GM23248 (cell line): ENCODE measurements around the gene CSRP1. TPM values are rescaled to one million over a fixed set of nuclear protein-coding genes. Genes with fewer than 3 reads are reported as not detected.

Experiments used
- DNase-seq: peaks from one replicate; pipeline ENCODE4 v3.0.0-alpha.2; 2015
- H2AFZ ChIP-seq: fragments of 200-600 bp; sonication (generic); 2 replicates; pipeline ENCODE4 v1.6.1; 2016; ENCODE audit warnings: antibody characterized with exemption
- H3F3A ChIP-seq: fragments of 200-600 bp; sonication (generic); 2 replicates; pipeline ENCODE4 v1.6.1; 2016; ENCODE audit warnings: mild to moderate bottlenecking, antibody characterized with exemption, mixed run types; ENCODE audit not compliant: insufficient read depth
- H3K27ac ChIP-seq: fragments of 200-600 bp; sonication (generic); 2 replicates; pipeline ENCODE4 v1.5.1; 2016; ENCODE audit warnings: mild to moderate bottlenecking
- H3K27me3 ChIP-seq: fragments of 200-600 bp; sonication (generic); replicated peaks from 2 replicates; pipeline ENCODE4 v1.6.1; 2016; ENCODE audit warnings: mild to moderate bottlenecking; ENCODE audit not compliant: insufficient read depth
- H3K36me3 ChIP-seq: fragments of 200-600 bp; sonication (generic); 2 replicates; pipeline ENCODE4 v1.6.1; 2016; ENCODE audit warnings: low read depth, mild to moderate bottlenecking
- H3K4me1 ChIP-seq: fragments of 200-600 bp; sonication (generic); 2 replicates; pipeline ENCODE4 v1.6.1; 2016; ENCODE audit warnings: mild to moderate bottlenecking; ENCODE audit not compliant: insufficient read depth
- H3K4me2 ChIP-seq: fragments of 200-600 bp; sonication (generic); one replicate; pipeline ENCODE4 v1.6.1; 2016; ENCODE audit warnings: mild to moderate bottlenecking; ENCODE audit not compliant: unreplicated experiment
- H3K4me3 ChIP-seq: fragments of 200-600 bp; sonication (generic); 2 replicates; pipeline ENCODE4 v1.5.1; 2016; ENCODE audit warnings: mild to moderate bottlenecking
- H3K79me2 ChIP-seq: fragments of 200-600 bp; sonication (generic); 2 replicates; pipeline ENCODE4 v1.6.1; 2016; ENCODE audit warnings: mild to moderate bottlenecking; ENCODE audit not compliant: insufficient read depth
- H3K9ac ChIP-seq: fragments of 200-600 bp; sonication (generic); 2 replicates; pipeline ENCODE4 v1.6.1; 2016; ENCODE audit warnings: mild to moderate bottlenecking
- H3K9me2 ChIP-seq: fragments of 200-600 bp; sonication (generic); 2 replicates; pipeline ENCODE4 v1.6.1; 2016; ENCODE audit warnings: mixed run types, mild to moderate bottlenecking, moderate library complexity; ENCODE audit not compliant: insufficient read depth
- H3K9me3 ChIP-seq: fragments of 200-600 bp; sonication (generic); one replicate; pipeline ENCODE4 v1.6.1; 2017; ENCODE audit warnings: low read depth
- H4K20me1 ChIP-seq: fragments of 200-600 bp; sonication (generic); 2 replicates; pipeline ENCODE4 v1.6.0; 2016; ENCODE audit not compliant: insufficient read depth
- EZH2 ChIP-seq: fragments of 200-600 bp; sonication (generic); IDR thresholded peaks from 2 replicates; pipeline ENCODE4 v1.6.1; 2018; ENCODE audit warnings: antibody characterized with exemption, mild to moderate bottlenecking; ENCODE audit not compliant: insufficient read depth, poor library complexity, severe bottlenecking
- EZH2phosphoT487 ChIP-seq: fragments of 200-600 bp; sonication (generic); IDR thresholded peaks from 2 replicates; pipeline ENCODE4 v1.6.1; 2018; ENCODE audit warnings: antibody characterized with exemption, moderate library complexity, mild to moderate bottlenecking, low read depth; ENCODE audit not compliant: insufficient read depth
- WGBS, 2 experiments: methylation state at CpG; one replicate each; pipeline ENCODE4 v1.1.6; 2015 to 2017; ENCODE audit warnings: low lambda C conversion rate in 2 of 2, low coverage in 1 of 2; ENCODE audit errors: missing lambda C conversion rate in 2 of 2; 5-methylcytosine and 5-hydroxymethylcytosine counted together
- in situ Hi-C: fragments of 300-500 bp; cut with MboI; formaldehyde crosslinking; loops from 2 replicates; pipeline ENCODE4 v1.15.0; 2020
- polyA plus RNA-seq: library from polyadenylated mRNA; unstranded; fragments of >200 nt; fragmentation: Nextera tagmentation; extraction: Ambion mirVana; gene quantifications from 2 replicates; pipeline ENCODE4 v1.2.1, GENCODE V29; 2016
- total RNA-seq: library from RNA; depleted of rRNA; stranded (reverse); fragments of >200 nt; shearing (Covaris generic); gene quantifications from 2 replicates; pipeline ENCODE4 v1.2.3, GENCODE V29; 2014

CSRP1 gene
- total and polyA plus RNA-seq, 2 experiments from 2014 or later: 510 to 1,160 TPM

DNA sequence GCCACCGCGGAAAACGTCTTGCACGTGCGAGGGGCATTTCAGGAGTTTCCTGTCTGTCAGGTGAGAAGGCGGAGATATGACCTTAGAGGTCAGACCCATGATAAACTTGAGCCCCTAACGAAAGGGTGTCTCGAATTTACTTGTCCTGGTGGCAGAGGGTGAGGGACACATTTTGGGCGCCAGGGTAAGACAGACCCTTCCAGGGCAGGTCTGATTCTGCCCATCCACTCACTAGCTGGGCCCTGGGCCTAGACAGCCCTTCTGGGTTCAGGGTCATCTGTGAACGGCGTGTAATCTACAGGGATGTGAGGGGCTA lies 395 bp upstream of the CSRP1 start:
- no peaks in the 10 kb centered on the region for H3K36me3 ChIP-seq
- WGBS, 2 experiments: 48 to 51% methylated on average over 11 of the region's 11 CpGs
- H3K27ac ChIP-seq: peak overlapping the region; percentile 97
- H3K4me3 ChIP-seq: peak overlapping the region; percentile 96
- peaks cover 50% of the 10 kb centered on the region for H3K79me2 ChIP-seq
- H3K9ac ChIP-seq: peak overlapping the region; percentile 93
- peaks cover 52% of the 10 kb centered on the region for H3K4me1 ChIP-seq
- H3F3A ChIP-seq: peaks cover 65% of the 10 kb centered on the region
- DNase-seq: no peak
- H4K20me1 ChIP-seq: no peaks in the 10 kb centered on the region
- peak overlapping the region; percentile 67 for H2AFZ ChIP-seq
- H3K4me2 ChIP-seq: peak overlapping the region; percentile 72
- no peaks in the 10 kb centered on the region for H3K9me2 ChIP-seq
- H3K27me3 ChIP-seq: no peaks in the 10 kb centered on the region
- in situ Hi-C loops: no loop called here
- H3K9me3 ChIP-seq: no peaks in the 10 kb centered on the region
- TF ChIP-seq EZH2phosphoT487 (no peak), EZH2 (no peak)

- Histone ChIP-seq H3K9me3 (no peaks in the 10 kb centered on the region), H3K27me3 (no peaks in the 10 kb centered on the region), H3K9me2 (no peaks in the 10 kb centered on the region), H3F3A (peaks cover 71% of the 10 kb centered on the region), H3K36me3 (no peaks in the 10 kb centered on the region), H3K4me1 (peaks cover 53% of the 10 kb centered on the region), H3K4me2 (peak overlapping the region; percentile 100), H2AFZ (no peak overlapping the region), H4K20me1 (no peaks in the 10 kb centered on the region), H3K27ac (peak overlapping the region; percentile 97), H3K4me3 (peak overlapping the region; percentile 96), H3K9ac (peak overlapping the region; percentile 93), H3K79me2 (peaks cover 63% of the 10 kb centered on the region)
- TF ChIP-seq EZH2 (no peak), EZH2phosphoT487 (no peak)
- 56 to 63% methylated on average over 3 of the region's 3 CpGs for WGBS, 2 experiments
- peak; percentile 34 for DNase-seq
- in situ Hi-C loops: no loop called here
These were observed 831 bp downstream of the CSRP1 start for GRCh38 chr1:201506092-201506491.

GRCh38 chr1:201505503-201505890 lies 1.4 kb downstream of the CSRP1 start:
- peaks cover 59% of the 10 kb centered on the region for H3K4me1 ChIP-seq
- H3K4me2 ChIP-seq: peak overlapping the region; percentile 100
- peak overlapping the region; percentile 93 for H3K9ac ChIP-seq
- peak overlapping the region; percentile 96 for H3K4me3 ChIP-seq
- no peaks in the 10 kb centered on the region for H3K9me3 ChIP-seq
- H3K79me2 ChIP-seq: peaks cover 69% of the 10 kb centered on the region
- H3K36me3 ChIP-seq: no peaks in the 10 kb centered on the region
- WGBS, 2 experiments: 9 to 10% methylated on average over 4 of the region's 4 CpGs
- DNase-seq: peak; percentile 80
- no peaks in the 10 kb centered on the region for H3K27me3 ChIP-seq
- H4K20me1 ChIP-seq: no peaks in the 10 kb centered on the region
- no peak overlapping the region for H2AFZ ChIP-seq
- in situ Hi-C loops: no loop called here
- TF ChIP-seq EZH2 (no peak), EZH2phosphoT487 (no peak)
- peaks cover 71% of the 10 kb centered on the region for H3F3A ChIP-seq
- H3K27ac ChIP-seq: peak overlapping the region; percentile 97
- no peaks in the 10 kb centered on the region for H3K9me2 ChIP-seq

- 89 to 92% methylated on average over 9 of the region's 9 CpGs for WGBS, 2 experiments
- Histone ChIP-seq H3K9me3 (no peaks in the 10 kb centered on the region), H3K4me3 (peak overlapping the region; percentile 96), H3K27ac (peak overlapping the region; percentile 97), H3F3A (peaks cover 71% of the 10 kb centered on the region), H3K4me2 (peak overlapping the region; percentile 100), H3K36me3 (no peaks in the 10 kb centered on the region), H3K9ac (peak overlapping the region; percentile 93), H3K4me1 (peaks cover 65% of the 10 kb centered on the region), H3K9me2 (no peaks in the 10 kb centered on the region), H4K20me1 (no peaks in the 10 kb centered on the region), H3K79me2 (peaks cover 74% of the 10 kb centered on the region), H3K27me3 (no peaks in the 10 kb centered on the region), H2AFZ (no peak overlapping the region)
- DNase-seq: no peak
- in situ Hi-C loops: no loop called here
- TF ChIP-seq EZH2 (no peak), EZH2phosphoT487 (no peak)
These were observed 2.0 kb downstream of the CSRP1 start for GRCh38 chr1:201504799-201505502.
